GM19240 (cell line): ENCODE data around the gene CREB3L1.
A peak's percentile ranks its signal among the peaks of the same experiment; 100 is the strongest.
"Not testable (repeated sequence)": the region's sequence is repeated elsewhere in the genome, so short reads cannot be mapped to it uniquely, and the experiment has no call there.

Experiments used
- DNase-seq: peaks from one replicate; pipeline ENCODE4 v3.0.0; 2011; ENCODE audit warnings: low spot score; ENCODE audit not compliant: insufficient read length

CREB3L1 gene

GRCh38 chr11:46295312-46296058 is 18.0 kb downstream of the CREB3L1 start:
- DNase-seq: peak; percentile 39

DNA sequence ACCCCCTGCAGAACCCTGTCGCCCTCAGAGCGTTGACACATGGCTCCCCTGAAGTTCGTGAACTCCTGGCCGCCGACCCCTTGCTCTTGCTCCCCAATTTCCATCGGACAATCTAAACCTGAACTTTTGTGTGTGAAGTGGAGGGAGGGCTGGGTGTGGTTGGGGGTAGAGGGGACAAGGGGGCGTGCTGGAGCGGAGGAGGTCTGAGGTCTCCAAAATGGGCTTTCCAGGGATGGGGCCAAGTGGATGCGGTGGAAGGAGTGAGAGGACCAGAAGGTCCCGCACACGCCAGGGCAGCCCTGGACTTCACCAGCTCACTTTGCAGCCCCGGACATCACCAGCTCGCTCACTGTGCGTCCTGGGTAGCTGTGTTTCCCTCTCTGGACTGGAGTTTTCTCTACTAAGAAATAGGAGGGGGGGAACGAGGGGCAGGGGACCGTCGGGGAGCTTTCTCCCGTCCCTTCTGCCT is 18.6 kb downstream of the CREB3L1 start:
- DNase-seq: no peak

DNA sequence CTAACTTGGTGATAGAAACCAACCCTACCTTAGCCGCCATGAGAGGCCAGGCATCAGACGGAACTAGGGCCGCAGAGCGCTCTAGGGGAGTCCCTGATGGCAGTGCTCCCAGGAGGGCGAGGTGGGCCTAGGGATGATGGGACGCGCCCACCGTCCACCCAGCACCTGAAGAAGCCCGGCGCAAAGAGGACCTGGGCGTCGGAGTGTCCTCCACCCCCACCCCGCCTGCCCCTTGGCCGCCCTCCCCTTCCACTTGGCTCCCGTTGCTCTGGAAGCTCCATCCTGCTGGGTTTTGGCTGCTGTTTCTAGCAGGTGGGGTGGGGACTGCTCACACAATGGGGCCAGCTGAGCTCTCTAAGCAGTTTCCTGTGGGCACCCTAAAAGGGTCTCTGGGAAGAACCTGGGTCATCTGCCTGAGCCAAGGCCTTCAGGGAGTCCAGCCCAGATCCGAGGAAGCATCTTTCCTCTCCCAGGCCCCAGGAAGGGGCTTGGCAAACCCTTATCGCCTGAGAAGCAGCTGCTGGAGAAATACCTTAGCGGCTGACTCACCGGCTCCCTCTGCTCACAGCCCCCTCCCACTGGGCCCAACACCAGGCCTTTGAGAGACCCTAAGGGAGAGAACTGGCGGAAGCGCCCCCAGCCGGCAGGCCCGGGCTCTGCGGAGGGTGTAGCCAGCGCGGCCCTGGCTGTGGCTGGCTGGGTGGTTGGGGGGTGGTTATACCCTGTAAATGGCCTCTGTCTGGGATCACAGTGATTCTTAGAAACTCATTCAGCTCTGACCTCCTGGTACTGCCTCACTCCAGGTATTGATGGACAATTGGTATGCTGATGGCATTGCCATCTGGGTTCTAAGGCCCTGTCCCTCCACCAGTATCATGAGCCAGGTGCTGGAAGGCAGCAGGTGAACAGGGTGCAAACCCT is 19.3 kb downstream of the CREB3L1 start:
- no peak for DNase-seq

DNA sequence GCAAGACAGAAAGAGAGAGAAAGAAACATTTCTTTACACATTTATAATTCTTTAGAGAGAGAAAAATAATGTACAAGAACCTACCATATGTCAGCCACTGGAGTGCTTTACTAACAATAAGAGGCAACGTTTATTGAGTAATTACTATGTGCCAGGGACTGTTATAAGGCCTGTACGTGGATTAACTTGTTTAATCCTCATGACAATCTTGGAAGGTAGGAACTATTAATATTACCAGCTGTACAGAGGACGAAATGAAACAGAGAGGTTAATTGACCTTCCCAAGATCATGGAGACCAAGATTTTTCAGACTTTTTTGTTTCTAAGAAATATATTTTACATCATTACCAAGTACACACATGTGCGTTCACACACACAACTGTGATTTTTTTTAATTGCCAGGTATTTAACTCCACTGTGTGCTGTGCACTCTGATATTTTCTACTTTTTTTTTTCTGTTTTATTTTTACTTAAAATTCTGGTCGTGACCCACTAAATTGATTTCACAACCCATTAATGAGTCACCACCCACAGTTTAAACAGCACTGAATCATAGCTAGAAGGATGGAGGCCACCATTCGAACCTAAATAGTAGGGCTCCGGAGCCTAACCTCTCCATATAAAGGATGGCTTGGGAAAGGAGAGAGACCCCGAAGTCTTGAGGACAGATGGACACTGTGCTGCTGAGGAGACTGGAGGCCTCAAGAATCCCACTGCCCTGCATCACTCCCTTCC is 21.4 kb downstream of the CREB3L1 start:
- no peak for DNase-seq

DNA sequence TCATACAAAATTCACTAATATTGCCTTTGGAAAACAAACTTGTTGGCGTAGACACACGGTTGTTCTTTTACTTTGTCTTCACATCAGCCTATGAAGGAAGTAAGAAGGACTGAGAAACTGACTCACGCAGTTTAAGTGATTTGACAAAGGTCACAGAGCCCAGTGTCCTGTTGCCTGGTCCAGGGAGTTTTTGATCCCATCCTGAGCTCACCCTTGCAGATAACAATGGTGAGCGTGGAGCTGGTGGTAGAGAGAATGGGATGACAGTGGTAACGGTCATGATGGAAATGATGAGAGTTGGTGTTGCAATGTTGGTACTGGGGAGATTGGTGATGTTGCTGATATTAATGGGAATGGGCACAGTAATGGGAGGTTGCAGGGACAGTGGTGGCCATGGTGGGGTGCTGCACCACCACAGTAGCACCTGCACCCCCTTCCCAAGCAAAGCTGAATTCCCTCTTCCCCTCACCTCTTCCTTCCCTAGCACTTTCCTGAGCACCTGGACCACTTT is 22.0 kb downstream of the CREB3L1 start:
- DNase-seq: no peak

DNA sequence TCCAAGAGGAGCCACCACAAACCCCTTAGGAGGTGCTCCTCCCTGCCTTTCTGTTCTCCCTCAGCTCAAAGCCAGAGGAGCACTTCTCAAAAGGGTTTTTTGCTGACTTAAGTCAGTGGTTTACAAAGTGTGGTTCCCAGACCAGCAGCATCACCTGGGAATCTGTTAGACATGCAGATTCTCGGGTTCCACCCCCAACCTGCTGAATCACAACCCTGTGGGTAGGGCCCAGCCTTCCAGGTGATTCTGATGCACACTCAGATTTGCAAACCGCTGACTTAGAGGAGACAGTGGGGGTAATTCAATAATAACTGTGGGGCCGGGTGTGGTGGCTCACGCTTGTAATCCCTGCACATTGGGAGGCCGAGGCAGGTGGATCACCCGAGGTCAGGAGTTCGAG is 22.8 kb downstream of the CREB3L1 start:
- DNase-seq: no peak

DNA sequence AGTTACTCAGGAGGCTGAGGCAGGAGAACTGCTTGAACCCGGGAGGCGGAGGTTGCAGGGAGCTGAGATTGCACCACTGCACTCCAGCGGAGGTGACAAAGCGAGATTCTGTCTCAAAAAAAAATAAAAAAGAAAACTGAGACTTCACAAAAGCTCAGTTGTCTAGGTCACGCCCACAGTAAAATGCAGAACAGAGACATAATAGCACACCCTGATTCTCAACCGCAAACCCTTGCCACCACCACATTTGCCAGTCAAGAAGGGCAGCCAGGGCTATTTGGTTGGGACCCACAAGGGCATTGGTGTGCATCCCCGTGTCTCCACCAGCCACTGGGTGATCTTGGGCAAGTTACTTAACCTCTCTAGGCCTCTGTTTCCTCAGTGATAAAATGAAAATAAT is 25.4 kb downstream of the CREB3L1 start:
- DNase-seq: peak; percentile 75

- DNase-seq: not testable (repeated sequence)
These were observed 26.6 kb downstream of the CREB3L1 start for GRCh38 chr11:46304036-46304435.

DNA sequence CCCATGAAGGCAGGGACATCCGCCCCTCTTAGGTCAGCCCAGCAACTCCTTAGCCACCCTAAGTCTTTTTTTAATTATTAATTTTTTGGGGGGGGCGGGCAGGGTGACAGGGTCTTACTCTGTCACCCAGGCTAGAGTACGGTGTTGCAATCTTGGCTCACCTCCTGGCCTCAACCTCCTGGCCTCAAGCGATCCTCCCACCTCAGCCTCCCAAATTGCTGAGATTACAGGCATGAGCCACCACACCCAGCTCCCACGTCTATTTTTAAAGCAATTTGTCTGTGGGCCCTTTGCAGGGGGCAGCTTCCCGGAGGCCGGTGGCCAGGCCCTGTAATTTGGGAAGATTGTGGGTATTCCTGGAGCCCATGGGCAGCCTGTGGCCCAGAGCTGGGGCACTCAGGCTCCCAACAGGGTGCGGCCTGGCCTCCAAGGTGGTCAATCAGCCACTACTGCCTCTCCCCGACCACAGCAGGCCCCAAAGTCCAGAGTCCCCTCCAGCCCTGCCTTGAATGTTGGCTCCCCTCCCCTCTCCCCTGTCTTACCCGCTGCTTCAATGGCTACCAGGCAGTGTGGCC is 27.2 kb downstream of the CREB3L1 start:
- no peak for DNase-seq

DNA sequence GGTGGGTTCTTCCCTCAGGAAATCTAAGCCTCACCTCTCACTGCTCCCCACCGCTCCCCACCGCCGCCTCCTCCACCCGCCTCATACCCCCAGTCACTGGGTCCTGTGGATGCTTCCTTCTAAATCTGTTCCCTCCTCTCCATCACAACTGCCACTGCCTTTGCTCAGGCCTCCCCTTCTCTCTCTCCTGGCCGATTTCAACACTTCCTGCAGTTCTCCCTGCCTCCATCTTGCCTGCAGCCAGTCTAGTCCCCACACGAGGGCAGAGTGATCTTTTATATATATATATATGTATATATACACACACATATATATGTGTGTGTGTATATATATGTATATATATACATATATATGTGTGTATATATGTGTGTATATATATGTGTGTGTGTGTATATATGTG is 27.8 kb downstream of the CREB3L1 start:
- DNase-seq: no peak

- DNase-seq: no peak
These were observed 28.9 kb downstream of the CREB3L1 start for GRCh38 chr11:46306296-46306853.

GRCh38 chr11:46307369-46307768 is 29.9 kb downstream of the CREB3L1 start:
- no peak for DNase-seq

- no peak for DNase-seq
These were observed 30.4 kb downstream of the CREB3L1 start for GRCh38 chr11:46307785-46308341.

DNA sequence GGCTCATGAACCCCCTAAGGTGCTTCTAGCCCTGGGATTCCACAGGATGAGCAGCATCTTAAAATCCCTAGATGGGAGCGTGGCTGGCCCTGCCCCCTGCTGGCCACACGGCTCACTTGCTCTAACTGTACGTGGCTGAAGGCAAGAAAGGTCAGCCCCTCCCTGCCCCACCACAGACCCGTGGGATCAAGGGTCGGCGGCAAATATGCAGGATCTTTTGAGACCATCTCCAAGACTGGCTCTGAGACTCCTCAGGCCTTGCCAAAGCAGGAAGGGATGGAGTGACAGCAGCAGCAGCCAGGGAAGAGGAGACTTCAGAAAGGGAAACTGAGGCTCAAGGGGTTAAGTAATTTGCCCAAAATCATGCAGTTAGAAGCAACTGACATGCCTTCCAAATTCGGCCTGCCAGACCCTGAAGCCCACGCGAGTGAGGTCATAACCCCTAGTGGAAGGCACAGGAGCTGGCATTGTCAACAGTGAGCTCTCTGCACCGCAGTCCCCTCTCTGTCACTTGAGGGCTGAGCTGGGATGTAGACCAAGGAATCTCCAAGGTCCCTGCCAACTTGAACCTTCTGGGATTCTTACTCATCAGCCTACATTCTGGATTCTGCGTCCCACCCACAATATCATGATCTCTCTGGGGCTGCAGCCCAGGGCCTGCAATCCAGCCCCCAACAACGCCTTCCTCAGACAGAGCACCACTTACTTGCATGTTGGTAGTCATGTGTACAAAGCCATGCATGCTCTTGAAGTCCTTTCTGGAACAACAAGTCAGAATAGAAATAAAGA is 31.4 kb downstream of the CREB3L1 start:
- peak; percentile 76 for DNase-seq

- DNase-seq: no peak
These were observed 32.4 kb downstream of the CREB3L1 start for GRCh38 chr11:46309814-46310259.

GRCh38 chr11:46315033-46315738 is 37.7 kb downstream of the CREB3L1 start:
- peak; percentile 80 for DNase-seq

DNA sequence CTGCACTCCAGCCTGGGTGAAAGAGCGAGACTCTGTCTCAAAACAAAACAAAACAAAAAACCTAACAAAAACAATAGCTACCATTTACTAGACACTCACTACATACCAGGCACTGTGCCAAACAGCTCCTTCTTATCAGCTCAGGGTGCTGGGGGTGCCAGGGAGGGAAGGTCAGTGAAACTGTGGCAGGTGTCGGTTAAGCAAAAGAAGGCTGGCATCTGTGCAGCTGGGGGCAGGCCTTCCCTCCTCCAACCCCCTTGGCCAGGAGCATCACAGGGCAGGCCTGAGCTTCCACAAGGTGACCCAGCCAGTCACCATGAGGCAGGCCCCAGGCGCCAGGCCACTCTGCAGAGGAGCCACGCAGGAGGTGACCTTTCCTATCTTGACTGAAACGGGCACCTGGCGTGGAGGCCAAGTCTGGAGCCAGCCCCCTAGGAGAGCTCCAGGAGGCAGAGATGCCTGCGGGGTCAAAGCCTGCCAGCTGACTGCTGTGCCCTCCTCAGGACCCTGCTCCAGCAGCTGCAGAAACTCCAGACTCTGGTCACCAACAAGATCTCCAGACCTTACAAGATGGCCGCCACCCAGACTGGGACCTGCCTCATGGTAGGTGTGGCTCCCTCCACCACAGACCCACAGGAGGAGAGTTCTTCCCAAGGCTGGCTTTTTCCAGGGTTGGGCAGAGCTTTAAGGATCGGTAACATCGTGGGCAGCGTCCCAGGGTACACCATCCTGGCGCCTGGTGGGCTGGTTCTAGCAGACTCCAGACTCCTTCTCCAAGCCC is 38.5 kb downstream of the CREB3L1 start:
- DNase-seq: no peak

- no peak for DNase-seq
These were observed 41.6 kb downstream of the CREB3L1 start for GRCh38 chr11:46319074-46319453.
